HL-60 (cell line): ENCODE data around the gene SMAD9.

Experiments used
- DNase-seq, 2 experiments: peaks; one replicate each; pipeline ENCODE4 v3.0.0-alpha.2; 2010 to 2020; ENCODE audit warnings: low read depth in 1 of 2, low spot score in 1 of 2
- H3K27ac ChIP-seq: fragments of 250-450 bp; sonication (Bioruptor Pico); replicated peaks from 2 replicates; pipeline ENCODE4 v1.5.1; 2020; ENCODE audit warnings: mild to moderate bottlenecking, moderate library complexity
- H3K27me3 ChIP-seq: fragments of 250-450 bp; sonication (Bioruptor Pico); 2 replicates; pipeline ENCODE4 v1.5.1; 2021; ENCODE audit warnings: mild to moderate bottlenecking, moderate library complexity; ENCODE audit not compliant: insufficient read depth, poor library complexity, severe bottlenecking
- H3K4me3 ChIP-seq: replicated peaks from 2 replicates; pipeline ENCODE4 v1.5.1; 2011; ENCODE audit warnings: mild to moderate bottlenecking, control low read depth, low read length; ENCODE audit not compliant: insufficient read depth
- CTCF ChIP-seq: IDR thresholded peaks from one replicate; pipeline ENCODE4 v1.5.1; 2011; ENCODE audit warnings: low read length, control low read depth, inconsistent platforms; ENCODE audit not compliant: insufficient read depth
- GABPA ChIP-seq: IDR thresholded peaks from 2 replicates; pipeline ENCODE4 v1.6.1; 2012; ENCODE audit warnings: low read depth
- POLR2AphosphoS5 ChIP-seq: IDR thresholded peaks from 2 replicates; pipeline ENCODE4 v1.6.1; 2012; ENCODE audit warnings: low read depth
- REST ChIP-seq: IDR thresholded peaks from 2 replicates; pipeline ENCODE4 v1.6.1; 2012; ENCODE audit warnings: low read depth; ENCODE audit not compliant: insufficient replicate concordance
- SPI1 ChIP-seq: IDR thresholded peaks from 2 replicates; pipeline ENCODE4 v1.6.1; 2012; ENCODE audit warnings: low read depth, mild to moderate bottlenecking, borderline replicate concordance
- long read RNA-seq: library from polyadenylated mRNA; unstranded; transcript quantifications from one replicate; pipeline ENCODE4 v2.0.0, GENCODE V29; 2020

The SMAD9 gene
- long read RNA-seq, result 0 reads

- Histone ChIP-seq H3K27ac (no peak within 1 kb of the TSS), H3K4me3 (peak within 1 kb of the TSS; percentile 39), H3K27me3 (peaks cover 27% of the 10 kb centered on the region)
- no peak for TF ChIP-seq SPI1
- peak; percentile 27 to 41 for DNase-seq
Observed at GRCh38 chr13:36919833-36920615, at the start of gene SMAD9. Gene SMAD9 (minus strand): TSS chr13:36920238. CDS start chr13:36879689, 40,549 bp downstream.

- no peak for DNase-seq
- Histone ChIP-seq H3K27ac (no peak overlapping the region), H3K27me3 (no peaks in the 10 kb centered on the region), H3K4me3 (no peak overlapping the region)
- TF ChIP-seq CTCF (no peak), GABPA (no peak), SPI1 (no peak), REST (no peak), POLR2AphosphoS5 (no peak)
Observed at GRCh38 chr13:36966404-36966803, 46.4 kb upstream of the SMAD9 start.

- Histone ChIP-seq H3K27me3 (no peaks in the 10 kb centered on the region), H3K27ac (no peak overlapping the region), H3K4me3 (no peak overlapping the region)
- TF ChIP-seq GABPA (no peak), CTCF (no peak), POLR2AphosphoS5 (no peak), SPI1 (no peak), REST (no peak)
- DNase-seq, result no peak
Observed at GRCh38 chr13:36965767-36966166, 45.7 kb upstream of the SMAD9 start.

- Histone ChIP-seq H3K27ac (no peak overlapping the region), H3K27me3 (no peaks in the 10 kb centered on the region), H3K4me3 (no peak overlapping the region)
- DNase-seq, result no peak
- TF ChIP-seq REST (no peak), GABPA (no peak), POLR2AphosphoS5 (no peak), SPI1 (no peak), CTCF (no peak)
Observed at GRCh38 chr13:36959456-36960116, 39.5 kb upstream of the SMAD9 start.
